Neural cell (in vitro differentiated cells): ENCODE measurements around the gene LILRB2. TPM values are rescaled to one million over a fixed set of nuclear protein-coding genes. Genes with fewer than 3 reads are reported as not detected.

Experiments
- H2AFZ ChIP-seq: fragments of 200-600, 300-800 bp; sonication (generic), shearing (Covaris generic); 2 replicates; pipeline ENCODE4 v1.6.0; 2014; ENCODE audit warnings: low read depth, mild to moderate bottlenecking, antibody characterized with exemption, low read length, moderate library complexity
- H3F3A ChIP-seq: fragments of 200-600 bp; shearing (Covaris generic); 2 replicates; pipeline ENCODE4 v1.6.1; 2016; ENCODE audit warnings: mild to moderate bottlenecking, moderate library complexity, mixed read lengths, antibody characterized with exemption, low read length; ENCODE audit not compliant: insufficient read depth, poor library complexity, severe bottlenecking
- H3K27ac ChIP-seq: fragments of 200-600, 300-800 bp; sonication (generic), shearing (Covaris generic); 2 replicates; pipeline ENCODE4 v1.5.1; 2014; ENCODE audit warnings: mild to moderate bottlenecking, low read length, moderate library complexity
- H3K27me3 ChIP-seq: fragments of 300-800, 200-600 bp; sonication (generic), shearing (Covaris generic); 2 replicates; pipeline ENCODE4 v1.6.0; 2014; ENCODE audit warnings: mild to moderate bottlenecking, low read depth, low read length, moderate library complexity; ENCODE audit not compliant: insufficient read depth
- H3K36me3 ChIP-seq: fragments of 300-800, 200-600 bp; sonication (generic), shearing (Covaris generic); 2 replicates; pipeline ENCODE4 v1.5.1; 2014; ENCODE audit warnings: mild to moderate bottlenecking, antibody characterized with exemption, low read length, moderate library complexity; ENCODE audit not compliant: insufficient read depth
- H3K4me2 ChIP-seq: fragments of 300-800, 200-600 bp; sonication (generic), shearing (Covaris generic); 2 replicates; pipeline ENCODE4 v1.6.0; 2014; ENCODE audit warnings: mild to moderate bottlenecking, low read length
- H3K4me3 ChIP-seq: fragments of 300-800, 200-600 bp; sonication (generic), shearing (Covaris generic); 2 replicates; pipeline ENCODE4 v1.5.1; 2014; ENCODE audit warnings: mild to moderate bottlenecking, low read length, moderate library complexity
- H3K79me2 ChIP-seq: fragments of 200-600 bp; shearing (Covaris generic); replicated peaks from 2 replicates; pipeline ENCODE4 v1.6.0; 2014; ENCODE audit warnings: mild to moderate bottlenecking, low read length, moderate library complexity; ENCODE audit not compliant: insufficient read depth
- H3K9ac ChIP-seq: fragments of 300-800, 200-600 bp; sonication (generic), shearing (Covaris generic); 2 replicates; pipeline ENCODE4 v1.6.1; 2016; ENCODE audit warnings: mild to moderate bottlenecking, low read length, mixed read lengths
- H3K9me2 ChIP-seq: fragments of 200-600 bp; shearing (Covaris generic); 2 replicates; pipeline ENCODE4 v1.6.1; 2016; ENCODE audit warnings: mild to moderate bottlenecking, low read length, mixed read lengths; ENCODE audit not compliant: insufficient read depth
- H3K9me3 ChIP-seq: fragments of 200-600, 300-800 bp; sonication (generic), shearing (Covaris generic); 2 replicates; pipeline ENCODE4 v1.6.1; 2016; ENCODE audit warnings: mild to moderate bottlenecking, mixed run types, low read length, moderate library complexity, mixed read lengths
- H4K20me1 ChIP-seq: fragments of 200-600 bp; shearing (Covaris generic); 2 replicates; pipeline ENCODE4 v1.6.1; 2016; ENCODE audit warnings: mild to moderate bottlenecking, mixed run types; ENCODE audit not compliant: insufficient read depth
- CTCF ChIP-seq: fragments of 450-650 bp; IDR thresholded peaks from 2 replicates; pipeline ENCODE4 v1.5.1; 2014; ENCODE audit warnings: antibody characterized with exemption, mild to moderate bottlenecking, moderate library complexity; ENCODE audit not compliant: poor library complexity, severe bottlenecking
- EP300 ChIP-seq: fragments of 450-650 bp; conservative IDR thresholded peaks from 2 replicates; pipeline ENCODE4 v1.6.1; 2014; ENCODE audit warnings: antibody characterized with exemption, mild to moderate bottlenecking, moderate library complexity; ENCODE audit not compliant: poor library complexity, severe bottlenecking
- EZH2 ChIP-seq: fragments of 200-600, 300-800 bp; shearing (Covaris generic), sonication (generic); IDR thresholded peaks from 2 replicates; pipeline ENCODE4 v1.6.1; 2014; ENCODE audit warnings: antibody characterized with exemption, low read length, borderline replicate concordance, mild to moderate bottlenecking; ENCODE audit not compliant: insufficient read depth, poor library complexity, severe bottlenecking
- MXI1 ChIP-seq: fragments of 450-650 bp; conservative IDR thresholded peaks from 2 replicates; pipeline ENCODE4 v1.6.1; 2014; ENCODE audit warnings: antibody characterized with exemption, mild to moderate bottlenecking; ENCODE audit not compliant: poor library complexity, severe bottlenecking
- POLR2AphosphoS5 ChIP-seq: IDR thresholded peaks from 2 replicates; pipeline ENCODE4 v1.6.1; 2012
- RAD21 ChIP-seq: fragments of 450-650 bp; conservative IDR thresholded peaks from 2 replicates; pipeline ENCODE4 v1.6.1; 2014; ENCODE audit warnings: antibody characterized with exemption, mild to moderate bottlenecking, moderate library complexity
- SMC3 ChIP-seq: fragments of 450-650 bp; conservative IDR thresholded peaks from 2 replicates; pipeline ENCODE4 v1.6.1; 2014; ENCODE audit warnings: antibody characterized with exemption, mild to moderate bottlenecking, moderate library complexity; ENCODE audit not compliant: poor library complexity
- TAF1 ChIP-seq: IDR thresholded peaks from 2 replicates; pipeline ENCODE4 v1.6.1; 2012; ENCODE audit warnings: low read depth
- polyA plus RNA-seq: library from polyadenylated mRNA; depleted of rRNA; stranded (reverse); fragments of >200 nt; gene quantifications from 2 replicates; pipeline ENCODE4 v1.2.3, GENCODE V29; 2014
- TF ChIP-seq, protein P1 (sequence below): IDR thresholded peaks from 2 replicates; pipeline ENCODE4 v1.6.1; 2012; ENCODE audit warnings: borderline replicate concordance

The LILRB2 gene
- polyA plus RNA-seq, 1 donor from 2014 or later: not detected

GRCh38 chr19:54307389-54308020 lies 26.6 kb upstream of the LILRB2 start:
- Histone ChIP-seq H3K4me2 (no peak overlapping the region), H3K27ac (no peak overlapping the region), H2AFZ (no peak overlapping the region), H3K9ac (no peak overlapping the region), H3K36me3 (no peaks in the 10 kb centered on the region), H3K9me3 (no peaks in the 10 kb centered on the region), H3F3A (no peaks in the 10 kb centered on the region), H3K27me3 (no peaks in the 10 kb centered on the region), H4K20me1 (no peaks in the 10 kb centered on the region), H3K9me2 (no peaks in the 10 kb centered on the region), H3K79me2 (no peaks in the 10 kb centered on the region), H3K4me3 (no peak overlapping the region)
- TF ChIP-seq MXI1 (no peak), EP300 (no peak), POLR2AphosphoS5 (no peak), EZH2 (no peak), CTCF (no peak), RAD21 (no peak), TAF1 (no peak), SMC3 (no peak)
- TF ChIP-seq, protein P1, sequence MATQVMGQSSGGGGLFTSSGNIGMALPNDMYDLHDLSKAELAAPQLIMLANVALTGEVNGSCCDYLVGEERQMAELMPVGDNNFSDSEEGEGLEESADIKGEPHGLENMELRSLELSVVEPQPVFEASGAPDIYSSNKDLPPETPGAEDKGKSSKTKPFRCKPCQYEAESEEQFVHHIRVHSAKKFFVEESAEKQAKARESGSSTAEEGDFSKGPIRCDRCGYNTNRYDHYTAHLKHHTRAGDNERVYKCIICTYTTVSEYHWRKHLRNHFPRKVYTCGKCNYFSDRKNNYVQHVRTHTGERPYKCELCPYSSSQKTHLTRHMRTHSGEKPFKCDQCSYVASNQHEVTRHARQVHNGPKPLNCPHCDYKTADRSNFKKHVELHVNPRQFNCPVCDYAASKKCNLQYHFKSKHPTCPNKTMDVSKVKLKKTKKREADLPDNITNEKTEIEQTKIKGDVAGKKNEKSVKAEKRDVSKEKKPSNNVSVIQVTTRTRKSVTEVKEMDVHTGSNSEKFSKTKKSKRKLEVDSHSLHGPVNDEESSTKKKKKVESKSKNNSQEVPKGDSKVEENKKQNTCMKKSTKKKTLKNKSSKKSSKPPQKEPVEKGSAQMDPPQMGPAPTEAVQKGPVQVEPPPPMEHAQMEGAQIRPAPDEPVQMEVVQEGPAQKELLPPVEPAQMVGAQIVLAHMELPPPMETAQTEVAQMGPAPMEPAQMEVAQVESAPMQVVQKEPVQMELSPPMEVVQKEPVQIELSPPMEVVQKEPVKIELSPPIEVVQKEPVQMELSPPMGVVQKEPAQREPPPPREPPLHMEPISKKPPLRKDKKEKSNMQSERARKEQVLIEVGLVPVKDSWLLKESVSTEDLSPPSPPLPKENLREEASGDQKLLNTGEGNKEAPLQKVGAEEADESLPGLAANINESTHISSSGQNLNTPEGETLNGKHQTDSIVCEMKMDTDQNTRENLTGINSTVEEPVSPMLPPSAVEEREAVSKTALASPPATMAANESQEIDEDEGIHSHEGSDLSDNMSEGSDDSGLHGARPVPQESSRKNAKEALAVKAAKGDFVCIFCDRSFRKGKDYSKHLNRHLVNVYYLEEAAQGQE: no peak

DNA sequence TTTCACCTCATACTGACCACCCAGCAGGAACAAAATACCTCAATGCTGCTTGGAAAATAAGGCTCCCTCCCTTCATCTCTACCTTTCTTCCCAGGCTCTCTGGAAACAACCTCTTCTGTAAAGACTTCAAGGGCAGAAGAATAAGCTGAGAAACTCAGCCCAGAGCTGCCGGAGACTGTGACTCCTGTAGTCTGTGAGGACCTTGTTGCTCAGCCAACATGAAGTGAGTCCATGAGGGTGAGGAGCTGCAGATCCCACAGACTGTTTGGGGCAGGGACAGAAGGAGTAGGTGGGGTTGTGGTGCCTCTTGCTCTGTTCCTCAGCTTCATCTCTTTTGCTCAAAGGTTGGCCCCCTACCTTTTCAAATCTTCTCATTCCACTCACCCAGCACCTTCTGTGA lies 24.2 kb upstream of the LILRB2 start:
- H3K36me3 ChIP-seq: no peaks in the 10 kb centered on the region
- H3K9me2 ChIP-seq: no peaks in the 10 kb centered on the region
- H3K27ac ChIP-seq: no peak overlapping the region
- H4K20me1 ChIP-seq: no peaks in the 10 kb centered on the region
- no peaks in the 10 kb centered on the region for H3K9me3 ChIP-seq
- no peak overlapping the region for H3K4me3 ChIP-seq
- no peak overlapping the region for H3K9ac ChIP-seq
- no peaks in the 10 kb centered on the region for H3K27me3 ChIP-seq
- H3K79me2 ChIP-seq: no peaks in the 10 kb centered on the region
- no peaks in the 10 kb centered on the region for H3F3A ChIP-seq
- TF ChIP-seq POLR2AphosphoS5 (no peak), EP300 (no peak), TAF1 (no peak), RAD21 (no peak), SMC3 (no peak), CTCF (no peak)
- TF ChIP-seq, protein P1: no peak
- H2AFZ ChIP-seq: no peak overlapping the region
- no peak overlapping the region for H3K4me2 ChIP-seq
